ENCODE data around the gene C10orf67.
A peak's percentile ranks its signal among the peaks of the same experiment; 100 is the strongest.

The C10orf67 gene

GRCh38 chr10:23195846-23196600, 148.6 kb downstream of the C10orf67 start:
- DNase-seq = no peak

DNA sequence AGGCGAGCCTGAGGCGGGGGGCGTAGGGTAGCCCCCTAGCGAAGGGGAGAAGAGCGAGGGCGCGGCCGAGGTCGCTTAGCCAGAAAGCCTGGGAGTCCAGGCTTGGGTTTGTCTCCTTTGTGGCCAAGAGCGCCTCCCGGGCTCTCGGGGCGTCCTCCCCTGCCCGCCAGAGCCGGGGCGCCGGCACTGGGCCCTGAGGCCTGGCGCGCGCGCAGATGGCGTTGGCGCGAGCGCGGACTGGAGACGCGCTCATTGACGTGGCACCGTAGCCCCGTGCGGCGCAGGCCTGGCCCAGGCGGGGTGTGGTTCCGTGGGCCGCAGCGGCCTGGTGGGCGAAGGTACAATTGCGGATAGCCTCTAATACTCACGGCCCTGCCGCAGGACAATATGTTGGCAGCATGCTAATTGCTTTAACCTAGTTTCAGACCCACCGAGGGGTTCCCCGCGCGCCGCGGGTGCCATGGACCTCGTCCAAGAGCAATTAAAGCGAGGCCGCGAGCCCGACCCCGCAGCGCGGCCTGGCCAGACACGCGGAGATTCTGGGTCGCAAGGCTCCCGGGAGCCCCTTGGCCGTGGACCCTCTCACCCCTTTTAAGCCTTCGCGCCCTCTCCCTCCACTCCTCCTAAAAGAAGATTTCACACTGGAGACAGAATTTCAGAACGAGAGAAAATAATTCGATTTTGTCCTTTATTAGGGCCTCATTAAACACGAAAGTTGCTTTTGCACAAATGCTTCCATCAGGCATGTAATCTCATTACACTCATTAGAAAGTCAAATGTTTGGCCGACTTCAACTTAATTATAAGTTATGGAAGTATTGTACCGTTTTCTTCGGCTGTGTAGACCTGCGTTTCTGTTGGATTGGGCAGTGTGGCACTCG, 149.4 kb downstream of the C10orf67 start:
- no peak for DNase-seq

DNA sequence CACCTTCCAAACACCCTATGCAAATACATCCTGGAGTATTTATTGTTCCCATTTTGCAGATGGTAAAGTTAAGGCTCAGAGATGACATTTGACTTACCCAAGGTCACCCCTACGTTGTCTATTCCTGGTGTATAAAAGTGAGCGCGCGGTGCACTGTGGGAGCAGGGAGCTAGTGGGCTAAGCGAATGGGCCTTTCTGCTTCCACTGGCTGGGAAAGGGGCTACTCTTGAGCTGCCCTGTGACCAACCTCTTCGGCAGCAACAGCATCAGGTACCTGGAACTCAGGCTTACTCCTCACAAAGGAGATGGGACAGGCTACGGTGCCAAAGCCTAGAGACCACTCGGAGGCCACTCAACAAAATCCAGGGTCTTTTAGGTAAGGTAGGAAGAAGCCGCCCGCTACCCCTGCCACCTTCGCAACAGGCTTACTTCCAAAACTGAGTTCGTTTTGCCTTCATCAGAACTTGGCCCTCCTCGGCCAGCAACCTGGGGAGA, 150.1 kb downstream of the C10orf67 start:
- DNase-seq = no peak

- DNase-seq = no peak
Observed at GRCh38 chr10:23193435-23194074, 151.0 kb downstream of the C10orf67 start.

- no peak for DNase-seq
Observed at GRCh38 chr10:23192712-23193434, 151.7 kb downstream of the C10orf67 start.

DNA sequence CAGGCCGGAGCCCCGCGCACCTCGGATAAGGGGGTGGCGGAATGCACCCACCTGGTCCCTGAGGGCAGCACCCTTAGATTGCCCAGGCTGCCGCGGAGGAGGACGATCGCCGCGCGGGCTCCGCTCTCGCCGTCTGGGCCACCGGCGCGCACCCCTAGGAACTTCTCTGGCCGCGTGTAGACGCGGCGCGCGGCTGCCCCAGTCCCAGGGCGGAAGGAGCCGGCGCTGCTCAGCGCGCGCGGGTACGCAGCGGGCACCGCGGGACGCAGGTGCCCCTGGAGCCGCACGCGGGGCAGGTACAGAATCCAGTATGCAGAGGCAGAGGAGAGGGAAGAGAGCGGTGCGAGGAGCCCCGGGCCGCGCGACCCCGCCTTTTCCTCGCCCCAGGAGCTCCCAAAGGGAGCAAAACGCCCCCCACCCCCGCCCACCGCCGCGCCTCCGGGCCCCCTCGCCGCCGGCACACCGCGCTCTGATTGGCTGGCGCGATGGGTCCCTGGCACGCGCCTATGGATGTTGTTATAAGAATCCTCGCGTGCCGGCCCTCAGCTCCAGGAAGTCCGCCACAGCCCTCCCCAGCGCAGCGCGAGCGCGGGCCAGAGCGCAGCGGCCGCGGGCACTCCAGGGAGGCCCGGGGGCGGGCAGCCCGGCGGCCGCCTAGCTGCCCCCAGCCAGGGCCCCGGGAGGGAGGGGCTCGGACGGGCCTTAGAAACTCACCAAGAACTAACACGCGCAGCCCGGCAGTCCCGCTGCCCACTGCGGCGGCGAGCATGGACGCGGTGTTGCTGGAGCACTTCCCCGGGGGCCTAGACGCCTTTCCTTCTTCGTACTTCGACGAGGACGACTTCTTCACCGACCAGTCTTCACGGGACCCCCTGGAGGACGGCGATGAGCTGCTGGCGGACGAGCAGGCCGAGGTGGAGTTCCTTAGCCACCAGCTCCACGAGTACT, 152.6 kb downstream of the C10orf67 start, which contains the start of gene PTF1A:
TSS of gene PTF1A (plus strand) at position 549 of the 948 bp plus-strand sequence. CDS start at position 768, 219 bp downstream.
- no peak for DNase-seq

DNA sequence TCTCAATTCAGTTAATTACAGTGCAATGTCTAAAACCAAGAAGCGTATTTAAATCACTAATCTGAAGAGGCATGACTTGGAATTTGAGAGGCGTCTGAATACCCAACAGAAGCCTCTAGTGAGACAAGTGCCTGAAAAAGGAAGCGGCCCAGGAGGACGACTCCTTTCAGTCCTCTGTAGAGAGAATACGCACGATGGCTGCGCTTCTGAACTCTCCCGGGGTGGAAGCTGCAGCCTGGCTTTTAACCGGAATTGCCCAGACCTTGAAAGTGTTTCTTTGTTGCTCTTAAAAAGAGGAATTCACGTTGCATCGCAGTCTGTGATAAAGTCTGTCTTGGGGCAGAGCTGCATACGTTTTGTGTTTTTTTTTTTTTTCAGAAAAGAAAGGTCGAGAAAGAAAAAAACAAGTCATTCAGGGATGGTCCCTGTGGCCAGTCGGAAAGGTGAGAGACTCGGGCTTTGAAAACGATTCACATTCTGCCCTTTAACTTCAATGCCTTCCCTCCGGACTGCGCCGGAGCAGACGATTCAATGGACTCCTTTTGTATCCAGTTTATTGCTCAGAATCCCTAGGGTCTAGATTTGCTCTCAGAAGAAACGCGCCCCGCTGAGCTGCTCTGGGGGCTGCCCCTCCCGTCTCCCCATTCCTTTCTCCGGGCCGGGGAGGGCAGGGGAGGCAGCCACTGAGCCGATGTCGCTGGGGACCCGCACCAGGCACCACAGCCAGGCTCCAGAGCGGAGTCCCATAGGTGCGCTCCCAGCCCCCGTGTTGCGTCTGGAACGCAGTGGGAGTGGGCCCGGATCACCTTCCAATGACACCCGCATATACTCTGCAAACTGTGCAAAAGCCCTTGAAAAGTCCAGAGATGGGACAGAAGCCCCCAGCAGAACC, 153.5 kb downstream of the C10orf67 start:
- no peak for DNase-seq

DNA sequence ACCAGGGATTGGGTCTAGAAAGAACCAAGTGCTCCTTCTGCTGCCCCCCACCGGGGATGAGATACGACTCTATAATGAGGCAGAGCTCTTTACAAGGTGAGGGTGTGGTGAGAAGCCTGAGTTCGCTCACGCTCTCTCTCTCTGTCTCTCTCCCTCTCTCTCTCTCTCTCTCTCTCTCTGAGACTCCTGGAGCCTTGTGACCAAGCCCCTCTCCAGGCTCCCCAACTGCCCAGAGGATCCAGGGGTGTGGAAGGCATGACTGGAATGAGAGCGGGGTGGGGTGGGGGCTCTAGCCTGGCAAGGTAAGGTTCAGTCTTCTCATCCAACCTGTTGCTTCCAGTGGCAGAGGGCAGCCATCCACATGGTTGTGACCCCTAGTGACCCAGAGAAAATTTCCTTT, 155.6 kb downstream of the C10orf67 start:
- no peak for DNase-seq

DNA sequence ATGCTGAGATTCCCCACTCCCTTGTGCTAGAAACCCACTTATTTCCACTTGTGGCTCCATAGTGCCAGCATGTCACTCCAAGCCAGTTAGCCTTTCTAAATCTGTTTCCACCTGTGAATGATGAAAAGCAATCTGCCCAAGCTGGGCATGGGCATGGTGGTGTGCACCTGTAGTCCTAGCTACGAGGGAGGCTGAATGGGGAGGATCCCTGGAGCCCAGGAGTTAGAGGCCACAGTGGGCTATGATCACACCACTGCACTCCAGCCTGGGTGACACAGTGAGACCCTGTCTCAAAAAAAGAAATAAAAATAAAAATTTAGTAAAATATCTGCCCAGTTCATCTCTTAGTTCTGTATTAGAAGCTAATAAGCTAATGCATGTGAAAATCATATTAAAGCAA, 157.4 kb downstream of the C10orf67 start:
- DNase-seq = no peak

- DNase-seq = no peak
Observed at GRCh38 chr10:23186697-23187096, 157.9 kb downstream of the C10orf67 start.

GRCh38 chr10:23186178-23186577, 158.4 kb downstream of the C10orf67 start:
- DNase-seq = no peak

DNA sequence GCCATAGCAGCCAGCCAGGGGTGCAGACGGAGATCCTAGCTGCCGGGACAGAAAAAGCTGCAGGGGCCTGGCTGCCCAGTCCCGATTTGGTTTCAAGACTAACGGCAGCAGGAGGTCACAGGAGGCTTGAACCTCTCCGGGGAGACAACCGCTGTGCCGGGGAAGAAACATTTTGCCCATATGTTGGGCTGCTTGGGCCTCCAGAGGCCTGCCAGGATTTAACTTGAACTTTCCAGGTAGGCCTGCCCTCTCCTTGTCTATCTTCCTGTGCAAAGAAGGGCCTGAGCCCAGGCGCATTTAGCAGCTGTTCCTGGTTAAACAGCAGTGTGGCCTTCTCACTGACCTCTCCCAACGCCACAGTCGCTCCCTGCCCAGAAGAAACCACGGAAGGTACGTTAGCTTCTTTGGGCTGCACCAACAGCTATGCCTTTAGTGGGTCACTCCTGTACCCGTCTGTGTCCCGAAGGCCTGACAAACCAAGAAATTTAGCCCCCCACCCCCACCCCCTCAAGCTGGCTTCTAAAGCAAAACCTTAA, 169.6 kb downstream of the C10orf67 start:
- no peak for DNase-seq

- no peak for DNase-seq
Observed at GRCh38 chr10:23174074-23174976, 170.3 kb downstream of the C10orf67 start.

- no peak for DNase-seq
Observed at GRCh38 chr10:23173214-23174073, 171.2 kb downstream of the C10orf67 start.

DNA sequence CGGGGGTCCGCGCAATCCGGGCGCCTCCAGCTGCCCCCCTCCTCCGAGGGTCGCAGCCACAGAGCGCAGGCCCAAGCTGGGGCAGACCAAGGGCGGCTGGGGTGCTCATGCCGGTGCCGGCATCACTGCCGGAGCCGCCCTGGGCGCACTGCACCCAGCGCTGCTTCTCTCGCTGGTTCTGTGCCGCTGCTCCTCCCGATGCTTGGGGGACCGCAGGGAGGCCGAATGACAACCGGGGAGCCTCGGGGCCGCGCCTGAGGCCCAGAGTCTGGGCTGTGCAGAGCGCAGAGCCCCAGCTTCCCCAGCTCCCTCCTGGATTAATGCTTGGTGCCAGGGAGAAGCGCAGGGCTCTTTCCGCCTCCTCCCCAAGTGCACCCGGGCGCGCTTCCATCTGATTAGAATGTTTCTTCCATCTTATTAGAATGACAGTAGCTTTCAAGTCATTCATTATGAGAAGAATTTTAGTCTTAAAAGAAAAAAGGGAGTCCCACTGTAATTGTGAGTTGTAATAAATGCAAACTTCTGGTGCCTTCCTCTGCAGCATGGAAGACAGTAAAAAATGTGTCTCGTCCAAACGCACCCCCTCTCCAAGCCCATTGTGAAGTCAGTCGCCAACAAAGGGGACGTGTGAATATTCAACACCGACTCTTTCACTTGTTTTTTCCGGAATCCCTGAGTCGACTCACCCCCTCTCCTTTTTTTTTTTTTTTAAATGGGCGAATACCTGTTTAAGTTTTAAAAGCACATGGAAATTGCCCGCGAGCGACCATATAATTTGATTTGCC, 172.0 kb downstream of the C10orf67 start:
- DNase-seq = no peak

- DNase-seq = peak in 2 of 4 experiments; percentile 28 to 38
Observed at GRCh38 chr10:23171232-23171876, 173.2 kb downstream of the C10orf67 start.
